H1 (cell line): Measurements from ENCODE around the gene ALDH4A1.

Experiments used
- CREB1 ChIP-seq: IDR thresholded peaks from 2 replicates; pipeline ENCODE4 v1.6.1; 2012; ENCODE audit warnings: inconsistent platforms
- CTCF ChIP-seq, 3 experiments: IDR thresholded peaks; 1 replicate in 2 of 3; 2 replicates in 1 of 3; pipeline versions ENCODE4 v1.5.1 to v1.6.1; 2011; ENCODE audit warnings: low read length in 3 of 3, mild to moderate bottlenecking in 3 of 3, inconsistent platforms in 2 of 3, low read depth in 1 of 3, moderate library complexity in 1 of 3; ENCODE audit not compliant: insufficient read depth in 1 of 3; ENCODE audit errors: control extremely low read depth in 1 of 3
- GTF2F1 ChIP-seq: IDR thresholded peaks from 2 replicates; pipeline ENCODE4 v1.6.1; 2012; ENCODE audit warnings: low read depth, low read length, improper control_type of control experiment, borderline replicate concordance
- MAFK ChIP-seq: IDR thresholded peaks from 2 replicates; pipeline ENCODE4 v1.6.1; 2012; ENCODE audit warnings: low read depth, mild to moderate bottlenecking, improper control_type of control experiment, low read length
- RAD21 ChIP-seq, 2 experiments: IDR thresholded peaks in 1 of 2; conservative IDR thresholded peaks in 1 of 2; 2 replicates each; pipeline ENCODE4 v1.6.1; 2011; ENCODE audit warnings: low read depth in 2 of 2, low read length in 2 of 2, improper control_type of control experiment in 1 of 2, inconsistent platforms in 1 of 2, mild to moderate bottlenecking in 1 of 2, moderate library complexity in 1 of 2
- RFX5 ChIP-seq: IDR thresholded peaks from 2 replicates; pipeline ENCODE4 v1.6.1; 2011; ENCODE audit warnings: low read depth, low read length, improper control_type of control experiment, borderline replicate concordance
- SP1 ChIP-seq: IDR thresholded peaks from 2 replicates; pipeline ENCODE4 v1.6.1; 2011; ENCODE audit warnings: low read depth, low read length
- TAF1 ChIP-seq: IDR thresholded peaks from 2 replicates; pipeline ENCODE4 v1.6.1; 2011; ENCODE audit warnings: mild to moderate bottlenecking, low read depth, low read length
- TCF12 ChIP-seq: IDR thresholded peaks from 2 replicates; pipeline ENCODE4 v1.6.1; 2011; ENCODE audit warnings: low read depth, mild to moderate bottlenecking, low read length
- TF ChIP-seq, protein P1 (sequence below): IDR thresholded peaks from 2 replicates; pipeline ENCODE4 v1.6.1; 2012; ENCODE audit warnings: inconsistent platforms

- TF ChIP-seq MAFK = no peak
- TF ChIP-seq CTCF (IDR thresholded peaks at IDR 0.05; ENCODE audit: control extremely low read depth in 1 of 3, insufficient read depth in 1 of 3, low read depth in 1 of 3, low read length in 3 of 3) = no peak
- no peak for TF ChIP-seq GTF2F1
- no peak for TF ChIP-seq RFX5
- TF ChIP-seq RAD21 (IDR thresholded peaks at IDR 0.05 in 1 of 2, conservative IDR thresholded peaks at IDR 0.05 in 1 of 2; ENCODE audit: low read depth in 2 of 2, low read length in 2 of 2) = no peak
- TF ChIP-seq SP1 = no peak
- TF ChIP-seq TAF1 = no peak
- TF ChIP-seq, protein P1, sequence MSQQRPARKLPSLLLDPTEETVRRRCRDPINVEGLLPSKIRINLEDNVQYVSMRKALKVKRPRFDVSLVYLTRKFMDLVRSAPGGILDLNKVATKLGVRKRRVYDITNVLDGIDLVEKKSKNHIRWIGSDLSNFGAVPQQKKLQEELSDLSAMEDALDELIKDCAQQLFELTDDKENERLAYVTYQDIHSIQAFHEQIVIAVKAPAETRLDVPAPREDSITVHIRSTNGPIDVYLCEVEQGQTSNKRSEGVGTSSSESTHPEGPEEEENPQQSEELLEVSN = no peak
- TF ChIP-seq TCF12 = no peak
- no peak for TF ChIP-seq CREB1
Measured at GRCh38 chr1:18924221-18924691, 21.9 kb upstream of the ALDH4A1 start.
